ENCODE results near the gene OSBPL7.

The OSBPL7 gene

GRCh38 chr17:47852113-47852949, 30.7 kb upstream of the OSBPL7 start:
- H3K27ac ChIP-seq, result no peak overlapping the region
- TF ChIP-seq CTCF (conservative IDR thresholded peaks at IDR 0.05), result no peak

DNA sequence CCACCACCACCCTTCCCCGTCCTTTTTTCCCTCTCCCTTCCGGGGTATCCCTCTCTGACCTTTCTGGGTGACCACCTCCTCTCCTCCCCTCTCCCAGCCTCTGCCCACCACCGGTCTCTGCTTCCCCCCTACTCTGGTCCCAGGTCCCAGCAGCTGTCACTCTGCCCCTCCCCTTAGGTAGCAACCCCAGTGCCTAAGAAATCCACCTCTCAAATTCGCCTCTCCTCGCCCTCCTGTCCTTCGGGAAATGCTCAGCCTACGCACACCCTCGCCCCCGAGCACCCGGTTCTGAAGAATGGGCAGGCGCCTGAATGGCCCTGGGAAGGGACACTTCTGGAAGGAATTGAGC, 30.1 kb upstream of the OSBPL7 start:
- TF ChIP-seq CTCF (conservative IDR thresholded peaks at IDR 0.05), result no peak
- H3K27ac ChIP-seq, result peak overlapping the region; percentile 83; the same call in 1 of the 2 replicates

- H3K27ac ChIP-seq, result peak within 1 kb of the TSS; percentile 83
- peak; percentile 35 for TF ChIP-seq CTCF (conservative IDR thresholded peaks at IDR 0.05)
These were observed 29.3 kb upstream of the OSBPL7 start, which contains the start of gene SP6 for GRCh38 chr17:47850692-47851573. SP6 (minus strand) TSS chr17:47851163; CDS start chr17:47848429, 2,734 bp downstream.

- H3K27ac ChIP-seq, result peak overlapping the region; percentile 83
- no peak for TF ChIP-seq CTCF (conservative IDR thresholded peaks at IDR 0.05)
These were observed 28.7 kb upstream of the OSBPL7 start for GRCh38 chr17:47850373-47850691.

GRCh38 chr17:47848198-47848513, 26.6 kb upstream of the OSBPL7 start:
- no peak for TF ChIP-seq CTCF (conservative IDR thresholded peaks at IDR 0.05)
- H3K27ac ChIP-seq, result no peak overlapping the region

DNA sequence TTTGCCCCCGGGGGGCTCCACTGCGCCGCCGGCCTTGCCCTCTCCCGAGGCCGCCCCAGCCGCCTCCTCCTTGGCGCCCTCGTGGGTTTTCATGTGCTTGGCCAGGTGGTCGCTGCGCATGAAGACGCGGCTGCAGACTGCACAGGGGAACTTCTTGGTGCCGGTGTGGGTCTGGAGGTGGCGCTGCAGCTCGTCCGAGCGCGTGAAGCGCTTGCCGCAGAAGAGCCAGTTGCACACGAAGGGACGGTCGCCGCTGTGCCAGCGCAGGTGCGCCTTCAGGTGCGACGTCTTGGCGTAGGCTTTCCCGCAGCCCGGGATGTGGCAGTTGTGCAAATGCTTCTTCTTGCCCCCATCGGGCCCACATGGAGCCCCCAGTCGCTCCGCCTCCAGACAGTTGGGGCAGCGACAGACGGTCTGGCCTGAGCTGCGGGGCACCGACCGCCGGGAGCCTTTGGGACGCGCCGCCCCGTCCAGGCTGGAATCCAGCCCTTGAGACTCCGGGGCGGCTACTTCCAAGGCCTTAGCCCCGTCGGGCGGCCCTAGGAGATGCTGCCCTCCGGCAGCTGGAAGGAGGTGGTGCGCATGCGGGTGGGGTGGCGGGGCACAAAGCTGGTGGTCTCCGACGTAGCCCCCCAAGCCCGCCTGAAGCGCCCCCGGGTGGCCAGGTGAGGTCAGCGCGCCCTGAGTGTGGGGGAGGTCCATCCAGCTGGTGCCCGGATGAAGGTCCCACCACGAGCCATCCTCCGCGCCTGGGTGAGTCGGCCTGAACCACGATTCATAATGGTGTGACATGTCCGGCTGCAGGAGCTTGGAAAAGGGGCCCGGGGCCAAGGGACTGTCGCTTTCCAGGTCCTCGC, 26.0 kb upstream of the OSBPL7 start:
- H3K27ac ChIP-seq, result no peak overlapping the region
- TF ChIP-seq CTCF (conservative IDR thresholded peaks at IDR 0.05), result peak; percentile 24; the same call in 1 of the 2 replicates

All from VCaP (cell line).